Measurements from ENCODE around the gene GNAZ.

The GNAZ gene

GRCh38 chr22:23091760-23092159 is 21.4 kb downstream of the GNAZ start:
- no peak for DNase-seq (ENCODE audit: low read depth, low spot score)
- ChIA-PET POLR2A (no interaction called here), CTCF (no interaction called here)
- H3K4me3 ChIP-seq (ENCODE audit: low read depth, low read length) = no peak overlapping the region
- no peak for TF ChIP-seq CTCF (IDR thresholded peaks at IDR 0.05; ENCODE audit: insufficient read depth, low read length, missing control alignments)

GRCh38 chr22:23092217-23092955 is 22.1 kb downstream of the GNAZ start:
- TF ChIP-seq CTCF (IDR thresholded peaks at IDR 0.05; ENCODE audit: insufficient read depth, low read length, missing control alignments) = no peak
- ChIA-PET CTCF (no interaction called here), POLR2A (no interaction called here)
- DNase-seq (ENCODE audit: low read depth, low spot score) = no peak
- no peak overlapping the region for H3K4me3 ChIP-seq (ENCODE audit: low read depth, low read length)

GRCh38 chr22:23093051-23093788 is 22.9 kb downstream of the GNAZ start:
- DNase-seq (ENCODE audit: low read depth, low spot score) = no peak
- POLR2A ChIA-PET = no interaction called here
- H3K4me3 ChIP-seq (ENCODE audit: low read depth, low read length) = no peak overlapping the region
- CTCF ChIA-PET = no interaction called here
- TF ChIP-seq CTCF (IDR thresholded peaks at IDR 0.05; ENCODE audit: insufficient read depth, low read length, missing control alignments) = no peak

- ChIA-PET CTCF (interaction anchor here (0.9 kb wide), 1 partner anchor 25 kb away, joined by 3 read pairs; no protein-coding TSS in a partner anchor), POLR2A (no interaction called here)
- no peak overlapping the region for H3K4me3 ChIP-seq (ENCODE audit: low read depth, low read length)
- TF ChIP-seq CTCF (IDR thresholded peaks at IDR 0.05; ENCODE audit: insufficient read depth, low read length, missing control alignments) = no peak
- no peak for DNase-seq (ENCODE audit: low read depth, low spot score)
Measured at GRCh38 chr22:23094260-23094659, 23.9 kb downstream of the GNAZ start.

- ChIA-PET CTCF (interaction anchor here (0.6 to 0.9 kb wide), 2 partner anchors 26 to 92 kb away, joined by 3 read pairs; no protein-coding TSS in a partner anchor), POLR2A (no interaction called here)
- DNase-seq (ENCODE audit: low read depth, low spot score) = no peak
- no peak for TF ChIP-seq CTCF (IDR thresholded peaks at IDR 0.05; ENCODE audit: insufficient read depth, low read length, missing control alignments)
- no peak overlapping the region for H3K4me3 ChIP-seq (ENCODE audit: low read depth, low read length)
Measured at GRCh38 chr22:23094695-23095681, 24.7 kb downstream of the GNAZ start.

All from AG04449 (cell line).